Endothelial cell of umbilical vein (primary cell): ENCODE results near the gene PASK. TPM values are rescaled to one million over a fixed set of nuclear protein-coding genes. Genes with fewer than 3 reads are reported as not detected.

ENCODE experiments used
- BruUV-seq: library from RNA; stranded (reverse); fragments of 400-500 nt; replicated peaks from 2 replicates; lab custom pipeline; 2021; lab: Mats Ljungman, UMichigan
- CTCF ChIA-PET: fragments of 300-600, 350-600 bp; sonication (Branson Sonifier 250); formaldehyde crosslinking; loops from one replicate; lab custom pipeline; 2021; ENCODE audit warnings: antibody characterized with exemption, inconsistent platforms; lab: Charles Lee
- POLR2A ChIA-PET: fragments of 300-600, 350-600 bp; sonication (Branson Sonifier 250); formaldehyde crosslinking; loops from one replicate; lab custom pipeline; 2021; ENCODE audit warnings: antibody characterized with exemption, inconsistent platforms; lab: Charles Lee
- DNase-seq: peaks from one replicate; pipeline ENCODE4 v3.0.0-alpha.2; 2011; ENCODE audit warnings: low read depth, low spot score
- FAIRE-seq: peaks from 2 replicates; lab custom pipeline; 2011; peaks lifted over from hg19 to GRCh38; lab: Jason Lieb, UNC
- H2AFZ ChIP-seq: 2 replicates; pipeline ENCODE4 v1.6.0; 2012; ENCODE audit warnings: low read depth, low read length, control low read depth, inconsistent platforms
- H3K27ac ChIP-seq: 2 replicates; pipeline ENCODE4 v1.5.1; 2011; ENCODE audit warnings: low read depth, mild to moderate bottlenecking, control low read depth, low read length, moderate library complexity; ENCODE audit not compliant: insufficient read depth
- H3K27me3 ChIP-seq, 2 experiments: 2 replicates each; pipeline versions ENCODE4 v1.6.0 to v1.6.1; 2011; ENCODE audit warnings: low read length in 2 of 2, mixed read lengths in 1 of 2; ENCODE audit not compliant: control insufficient read depth in 2 of 2, insufficient read depth in 2 of 2
- H3K36me3 ChIP-seq, 2 experiments: 2 replicates in 1 of 2; 3 replicates in 1 of 2; pipeline ENCODE4 v1.5.1; 2011; ENCODE audit warnings: low read length in 2 of 2, mild to moderate bottlenecking in 1 of 2, moderate library complexity in 1 of 2; ENCODE audit not compliant: control insufficient read depth in 2 of 2, insufficient read depth in 2 of 2; ENCODE audit errors: extremely low read depth in 1 of 2
- H3K4me1 ChIP-seq: 3 replicates; pipeline ENCODE4 v1.5.1; 2011; ENCODE audit warnings: mild to moderate bottlenecking, low read length; ENCODE audit not compliant: control insufficient read depth, insufficient read depth; ENCODE audit errors: extremely low read depth
- H3K4me2 ChIP-seq: 2 replicates; pipeline ENCODE4 v1.6.1; 2011; ENCODE audit warnings: low read length, control low read depth, mixed read lengths; ENCODE audit not compliant: insufficient read depth
- H3K4me3 ChIP-seq, 3 experiments: fragments of 200-600 bp in 1 of 3; sonication (generic), shearing (Covaris generic) in 1 of 3; replicated peaks in 1 of 3; 2 replicates each; pipeline ENCODE4 v1.5.1; 2011 to 2016; ENCODE audit warnings: control low read depth in 3 of 3, low read length in 3 of 3, mild to moderate bottlenecking in 2 of 3, inconsistent platforms in 1 of 3, low read depth in 1 of 3, moderate library complexity in 1 of 3; ENCODE audit not compliant: insufficient read depth in 1 of 3
- H3K79me2 ChIP-seq: 2 replicates; pipeline ENCODE4 v1.6.0; 2012; ENCODE audit warnings: low read length, inconsistent platforms; ENCODE audit not compliant: control insufficient read depth, insufficient read depth
- H3K9ac ChIP-seq: replicated peaks from 2 replicates; pipeline ENCODE3; 2011; ENCODE audit warnings: low read length, control low read depth; ENCODE audit not compliant: insufficient read depth; ENCODE audit errors: extremely low read depth
- H3K9me1 ChIP-seq: replicated peaks from 3 replicates; pipeline ENCODE4 v1.6.0; 2011; ENCODE audit warnings: mild to moderate bottlenecking, low read length; ENCODE audit not compliant: control insufficient read depth, insufficient read depth; ENCODE audit errors: extremely low read depth
- H3K9me3 ChIP-seq: replicated peaks from 2 replicates; pipeline ENCODE4 v1.5.1; 2012; ENCODE audit warnings: low read length, inconsistent platforms; ENCODE audit not compliant: control insufficient read depth, insufficient read depth
- H4K20me1 ChIP-seq: replicated peaks from 2 replicates; pipeline ENCODE3; 2011; ENCODE audit warnings: mild to moderate bottlenecking, low read length; ENCODE audit not compliant: control insufficient read depth, insufficient read depth; ENCODE audit errors: extremely low read depth
- CTCF ChIP-seq, 2 donors: IDR thresholded peaks; 1 replicate in 1 of 2; 2 replicates in 1 of 2; pipeline ENCODE4 v1.5.1; 2011; ENCODE audit warnings: low read length in 2 of 2, mild to moderate bottlenecking in 2 of 2, moderate library complexity in 2 of 2, control low read depth in 1 of 2, inconsistent platforms in 1 of 2, low read depth in 1 of 2; ENCODE audit not compliant: insufficient read depth in 1 of 2; ENCODE audit errors: extremely low read depth in 1 of 2
- EZH2 ChIP-seq: IDR thresholded peaks from 2 replicates; pipeline ENCODE4 v1.6.1; 2012; ENCODE audit warnings: borderline replicate concordance, low read depth, mild to moderate bottlenecking, moderate library complexity, low read length, inconsistent platforms; ENCODE audit not compliant: severe bottlenecking
- FOS ChIP-seq: IDR thresholded peaks from 2 replicates; pipeline ENCODE4 v1.6.1; 2011; ENCODE audit warnings: mild to moderate bottlenecking, low read length, moderate library complexity, borderline replicate concordance; ENCODE audit not compliant: insufficient read depth
- GATA2 ChIP-seq: IDR thresholded peaks from 2 replicates; pipeline ENCODE4 v1.7.0; 2011; ENCODE audit warnings: low read depth, mild to moderate bottlenecking, moderate library complexity, mixed read lengths, low read length; ENCODE audit not compliant: insufficient read length, insufficient read depth
- JUN ChIP-seq: IDR thresholded peaks from 2 replicates; pipeline ENCODE4 v1.6.1; 2011; ENCODE audit warnings: borderline replicate concordance, low read depth; ENCODE audit not compliant: insufficient read length, insufficient read depth
- MYC ChIP-seq: IDR thresholded peaks from one replicate; pipeline ENCODE4 v1.6.1; 2011; ENCODE audit warnings: mild to moderate bottlenecking, low read depth, low read length
- POLR2A ChIP-seq: IDR thresholded peaks from 2 replicates; pipeline ENCODE4 v1.6.1; 2012; ENCODE audit warnings: low read depth, mild to moderate bottlenecking, control low read depth, low read length
- POLR2AphosphoS5 ChIP-seq: IDR thresholded peaks from 2 replicates; pipeline ENCODE4 v1.6.1; 2012; ENCODE audit warnings: low read depth, mild to moderate bottlenecking, control low read depth, low read length, moderate library complexity; ENCODE audit not compliant: insufficient read depth
- dilution Hi-C: fragments of 300-500 bp; cut with MboI; formaldehyde crosslinking; loops from one replicate; pipeline ENCODE4 v1.15.0; 2019; ENCODE audit warnings: low sequenced_read_pairs; ENCODE audit not compliant: extremely low pct_ligation_motif_present
- intact Hi-C: fragments of 100-400 bp; cut with micrococcal nuclease; formaldehyde crosslinking; loops from one replicate; pipeline ENCODE4 v1.10.0; 2022
- polyA plus RNA-seq, 4 experiments: library from polyadenylated mRNA; depleted of rRNA in 3 of 4; stranded (reverse) in 3 of 4; unstranded in 1 of 4; fragments of >200 nt; gene quantifications; 2 replicates each; pipeline versions ENCODE4 v1.2.1 to v1.2.3, GENCODE V29; 2011 to 2012; ENCODE audit warnings: missing spikeins in 1 of 4
- total RNA-seq: library from RNA; stranded (reverse); gene quantifications from 2 replicates; pipeline ENCODE4 v1.2.3, GENCODE V29; 2021
- TF ChIP-seq, protein P1 (sequence below): IDR thresholded peaks from 2 replicates; pipeline ENCODE4 v1.6.1; 2011; ENCODE audit not compliant: insufficient read depth, insufficient read length

The PASK gene
- total and polyA plus RNA-seq, 2 donors (not counting 3 experiments of a cell fraction or from before 2014, with no cell fraction given), result 5.7 to 17.3 TPM

DNA sequence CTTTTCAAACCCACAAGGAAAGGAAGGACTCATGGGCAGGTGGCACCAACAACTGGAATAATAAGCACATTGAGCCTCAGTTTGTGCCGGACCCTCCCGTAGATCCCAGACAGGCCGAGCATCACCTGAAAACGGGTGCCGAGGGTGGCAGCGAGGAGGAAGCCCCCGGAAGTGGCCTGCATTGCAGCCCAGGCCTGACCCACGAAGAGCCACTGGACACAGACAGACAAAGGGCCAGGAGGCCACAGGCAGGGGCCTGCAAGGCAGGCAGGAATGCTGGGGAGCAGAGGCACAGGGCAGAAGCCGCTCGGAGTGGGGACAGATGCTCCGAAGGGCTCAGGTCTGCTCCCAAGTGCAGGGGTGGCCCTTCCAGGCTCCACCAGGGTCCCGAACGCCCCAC lies 78.9 kb downstream of the PASK start:
- no TSS peak for BruUV-seq
- H3K79me2 ChIP-seq, result no peaks in the 10 kb centered on the region
- no peaks in the 10 kb centered on the region for H3K9me1 ChIP-seq
- H3K27me3 ChIP-seq, result no peaks in the 10 kb centered on the region
- no peak for FAIRE-seq
- no peaks in the 10 kb centered on the region for H3K4me1 ChIP-seq
- no peaks in the 10 kb centered on the region for H3K9me3 ChIP-seq
- H3K27ac ChIP-seq, result no peak overlapping the region
- no peak overlapping the region for H3K4me2 ChIP-seq
- no peaks in the 10 kb centered on the region for H4K20me1 ChIP-seq
- H3K9ac ChIP-seq, result no peak overlapping the region
- peaks cover 0 to 2% of the 10 kb centered on the region in 2 experiments for H3K36me3 ChIP-seq
- CTCF ChIA-PET, result no interaction called here
- no peak for DNase-seq
- intact Hi-C loops, result loop anchor here (10.0 kb wide), 1 partner anchor 156 kb away; no protein-coding TSS in a partner anchor
- dilution Hi-C loops, result no loop called here
- TF ChIP-seq FOS (no peak), GATA2 (no peak), JUN (no peak), CTCF (IDR thresholded peaks at IDR 0.05; ENCODE audit: extremely low read depth in 1 of 2, insufficient read depth in 1 of 2, low read depth in 1 of 2, low read length in 2 of 2) (no peak), MYC (no peak), POLR2AphosphoS5 (no peak), POLR2A (no peak), EZH2 (no peak)
- TF ChIP-seq, protein P1, sequence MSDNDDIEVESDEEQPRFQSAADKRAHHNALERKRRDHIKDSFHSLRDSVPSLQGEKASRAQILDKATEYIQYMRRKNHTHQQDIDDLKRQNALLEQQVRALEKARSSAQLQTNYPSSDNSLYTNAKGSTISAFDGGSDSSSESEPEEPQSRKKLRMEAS, result no peak
- POLR2A ChIA-PET, result no interaction called here
- H2AFZ ChIP-seq, result no peak overlapping the region
- H3K4me3 ChIP-seq, result no peak overlapping the region
